ENCODE results near the gene DGKK. TPM values are rescaled to one million over a fixed set of nuclear protein-coding genes. Genes with fewer than 3 reads are reported as not detected.

DGKK gene
- total and polyA plus RNA-seq, 2 of the 4 experiments (the other 2 are of a cell fraction) = not detected

DNA sequence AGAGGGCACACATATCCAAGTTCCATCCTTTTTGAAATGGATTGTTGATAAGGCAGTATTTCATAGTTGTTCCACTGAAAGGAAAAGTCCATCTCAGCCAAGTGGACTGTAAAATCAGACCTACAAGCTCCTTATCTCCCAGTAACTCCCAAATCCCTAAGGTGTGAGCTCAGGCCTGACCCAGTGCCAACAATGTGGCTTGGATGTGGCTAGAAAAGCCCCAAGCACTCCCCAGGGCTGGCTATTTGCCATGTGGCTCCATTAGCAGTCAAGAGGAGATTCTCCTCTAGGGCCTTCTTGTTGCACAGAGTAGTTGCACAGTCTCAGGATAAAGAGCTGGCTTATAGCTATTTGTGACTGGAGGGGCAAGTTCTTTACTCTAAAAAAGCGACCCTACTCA is 25.0 kb upstream of the DGKK start:
- dilution Hi-C loops (cut with HindIII; ENCODE audit: low sequenced_read_pairs, unreplicated experiment) = no loop called here
- Histone ChIP-seq H4K8ac (ENCODE audit: low read depth in 2 of 2, low read length in 2 of 2) (no peak overlapping the region), H3K36me3 (ENCODE audit: control insufficient read depth, insufficient read depth, low read length) (no peaks in the 10 kb centered on the region), H3K4ac (ENCODE audit: low read depth, low read length) (no peak overlapping the region), H3K9me3 (ENCODE audit: control insufficient read depth, insufficient read depth, low read length) (no peaks in the 10 kb centered on the region), H3K56ac (ENCODE audit: extremely low read depth, insufficient read depth, low read length) (no peak overlapping the region), H4K20me1 (ENCODE audit: insufficient read depth, low read length) (no peaks in the 10 kb centered on the region), H2AFZ (replicated peaks; ENCODE audit: low read length, poor library complexity) (no peak overlapping the region), H2BK5ac (ENCODE audit: low read depth, low read length, poor library complexity, severe bottlenecking) (no peak overlapping the region), H3K79me1 (ENCODE audit: low read depth in 1 of 2, low read length in 2 of 2) (no peaks in the 10 kb centered on the region), H3K14ac (replicated peaks; ENCODE audit: low read depth, low read length) (no peak overlapping the region), H3K4me3 (ENCODE audit: insufficient read depth, low read depth, low read length) (no peak overlapping the region), H4K91ac (ENCODE audit: insufficient read depth, low read depth, low read length) (no peak overlapping the region), H2AK9ac (replicated peaks; ENCODE audit: low read depth, low read length, poor library complexity) (no peak overlapping the region), H2BK15ac (ENCODE audit: low read depth, low read length) (no peak overlapping the region), H3K27ac (ENCODE audit: insufficient read depth, low read length) (no peak overlapping the region), H3K27me3 (ENCODE audit: control insufficient read depth, insufficient read depth, low read length) (peaks cover 7% of the 10 kb centered on the region), H2AK5ac (ENCODE audit: low read depth, low read length) (no peak overlapping the region), H2BK120ac (ENCODE audit: low read depth, low read length) (no peak overlapping the region), H3K18ac (ENCODE audit: low read depth, low read length) (no peak overlapping the region), H4K5ac (ENCODE audit: low read depth, low read length) (no peak overlapping the region), H2BK20ac (ENCODE audit: low read depth, low read length) (no peak overlapping the region), H3K9me1 (ENCODE audit: insufficient read depth, low read length) (no peaks in the 10 kb centered on the region), H3K4me1 (ENCODE audit: control insufficient read depth, insufficient read depth, low read length) (no peaks in the 10 kb centered on the region), H3K4me2 (ENCODE audit: low read depth, low read length) (no peak overlapping the region), H3K9ac (ENCODE audit: low read depth, low read length) (no peak overlapping the region), H3K23ac (ENCODE audit: low read depth, low read length) (no peak overlapping the region)
- no TSS peak for BruUV-seq (replicated peaks)
- DNase-seq = no peak
- TF ChIP-seq RAD21 (IDR thresholded peaks at IDR 0.05; ENCODE audit: low read length) (no peak), CEBPB (IDR thresholded peaks at IDR 0.05; ENCODE audit: low read depth, low read length) (no peak), RFX5 (IDR thresholded peaks at IDR 0.05; ENCODE audit: low read depth, low read length) (no peak), NFE2L2 (IDR thresholded peaks at IDR 0.05; ENCODE audit: low read depth, low read length) (no peak), BHLHE40 (IDR thresholded peaks at IDR 0.05; ENCODE audit: low read depth, low read length) (no peak), FOS (IDR thresholded peaks at IDR 0.05; ENCODE audit: low read depth, low read length) (no peak)
- TF ChIP-seq, protein P1, sequence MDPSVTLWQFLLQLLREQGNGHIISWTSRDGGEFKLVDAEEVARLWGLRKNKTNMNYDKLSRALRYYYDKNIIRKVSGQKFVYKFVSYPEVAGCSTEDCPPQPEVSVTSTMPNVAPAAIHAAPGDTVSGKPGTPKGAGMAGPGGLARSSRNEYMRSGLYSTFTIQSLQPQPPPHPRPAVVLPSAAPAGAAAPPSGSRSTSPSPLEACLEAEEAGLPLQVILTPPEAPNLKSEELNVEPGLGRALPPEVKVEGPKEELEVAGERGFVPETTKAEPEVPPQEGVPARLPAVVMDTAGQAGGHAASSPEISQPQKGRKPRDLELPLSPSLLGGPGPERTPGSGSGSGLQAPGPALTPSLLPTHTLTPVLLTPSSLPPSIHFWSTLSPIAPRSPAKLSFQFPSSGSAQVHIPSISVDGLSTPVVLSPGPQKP (IDR thresholded peaks at IDR 0.05; ENCODE audit: borderline replicate concordance, low read depth, low read length) = no peak
- intact Hi-C loops (cut with micrococcal nuclease) = no loop called here
- no CpG with 5 or more reads among the region's 1 CpG for WGBS, 2 experiments (ENCODE audit: extremely low coverage in 2 of 2, insufficient read length in 1 of 2)
- ATAC-seq (ENCODE audit: low read depth) = no peak
- ChIA-PET POLR2A (ENCODE audit: unreplicated experiment) (no interaction called here), CTCF (no interaction called here)
- in situ Hi-C loops (cut with MboI; ENCODE audit: low sequenced_read_pairs) = no loop called here

All from IMR-90 (cell line).